ENCODE measurements around the gene DCBLD2. TPM values are rescaled to one million over a fixed set of nuclear protein-coding genes. Genes with fewer than 3 reads are reported as not detected.

DCBLD2 gene
- total and polyA plus RNA-seq, 9 of the 15 experiments (the other 6 are each of a cell fraction or from before 2014, with no cell fraction given) = 2.7 to 14.6 (median 7.4) TPM

DNA sequence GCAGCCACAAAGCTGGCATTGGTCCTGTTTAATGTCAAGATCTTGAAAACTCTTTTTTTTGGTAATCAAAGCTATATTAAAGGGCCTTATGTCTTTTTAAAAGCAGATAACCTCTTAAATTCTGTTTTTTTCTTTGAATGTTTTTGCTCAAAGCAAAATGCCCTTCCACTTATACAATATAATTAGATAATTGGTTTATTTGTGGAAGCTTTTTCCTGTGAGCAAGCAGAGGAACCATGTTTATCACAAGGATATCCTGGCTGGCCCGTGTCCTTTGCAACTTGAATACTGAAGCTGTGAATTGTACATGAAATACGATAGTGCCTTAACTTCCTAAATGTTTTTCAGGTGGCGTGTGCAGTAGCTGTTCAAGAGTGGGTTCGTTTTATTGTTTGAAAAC lies 135.8 kb downstream of the DCBLD2 start:
- in situ Hi-C loops (cut with MboI) (no loop called here), intact Hi-C loops (cut with micrococcal nuclease) (no loop called here)
- ATAC-seq = no peak
- Histone ChIP-seq H3K9me1 (ENCODE audit: control insufficient read depth, insufficient read depth, low read length) (no peaks in the 10 kb centered on the region), H3K9me3 (replicated peaks; ENCODE audit: control insufficient read depth, insufficient read depth, low read depth, low read length) (no peaks in the 10 kb centered on the region), H3K4me1 (replicated peaks in 1 of 2; ENCODE audit: control insufficient read depth in 2 of 2, insufficient read depth in 2 of 2, low read length in 2 of 2) (no peaks in the 10 kb centered on the region), H3K79me2 (ENCODE audit: control insufficient read depth, insufficient read depth, low read length) (no peaks in the 10 kb centered on the region), H3K27ac (ENCODE audit: extremely low read depth, low read depth, low read length) (no peak overlapping the region), H3K9ac (ENCODE audit: insufficient read depth in 1 of 2, low read depth in 2 of 2, low read length in 2 of 2) (no peak overlapping the region), H3K4me3 (no peak overlapping the region), H3K36me3 (ENCODE audit: control insufficient read depth, insufficient read depth, low read length) (no peaks in the 10 kb centered on the region), H3K4me2 (ENCODE audit: insufficient read depth, low read length) (no peak overlapping the region), H3K27me3 (ENCODE audit: control insufficient read depth in 2 of 2, insufficient read depth in 2 of 2, low read length in 2 of 2) (no peaks in the 10 kb centered on the region), H2AFZ (ENCODE audit: low read depth, low read length) (no peak overlapping the region), H4K20me1 (replicated peaks; ENCODE audit: control insufficient read depth, insufficient read depth, low read length) (no peaks in the 10 kb centered on the region)
- no peak for TF ChIP-seq CBX8 (IDR thresholded peaks at IDR 0.05; ENCODE audit: borderline replicate concordance, extremely low read depth, low read depth, low read length, poor library complexity, severe bottlenecking)
- no peak for TF ChIP-seq GTF2F1 (IDR thresholded peaks at IDR 0.05; ENCODE audit: low read depth, low read length)
- POLR2A ChIA-PET = no interaction called here
- CTCF ChIA-PET (ENCODE audit: low intra/inter-chr PET ratio) = no interaction called here
- DNase-seq (ENCODE audit: extremely low read depth in 1 of 4, low spot score in 3 of 4) = no peak
- no TSS peak for BruUV-seq (replicated peaks)
- WGBS (ENCODE audit: insufficient coverage, low coverage, missing lambda C conversion rate) = 5% methylated on average over 4 of the region's 4 CpGs
- no peak for FAIRE-seq

DNA sequence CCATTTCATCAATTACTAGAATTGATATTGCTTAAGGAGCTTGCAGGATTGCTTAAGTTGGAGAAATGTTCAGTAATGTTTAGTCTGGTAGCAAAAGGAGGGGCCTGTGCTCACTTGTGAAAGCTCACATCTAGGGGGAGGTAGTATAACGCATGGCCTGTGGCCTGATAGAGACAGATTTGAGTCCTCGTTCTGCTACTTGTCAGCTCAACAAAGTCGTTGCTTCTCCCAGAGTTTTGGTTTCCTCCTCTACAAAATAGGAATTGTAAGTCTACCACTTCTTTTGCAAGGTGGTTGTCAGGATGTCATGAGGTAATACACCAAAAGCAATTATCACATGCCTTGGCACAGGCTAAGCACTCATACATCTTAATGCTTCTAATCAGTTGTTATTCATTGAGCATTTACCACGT lies 137.0 kb downstream of the DCBLD2 start:
- intact Hi-C loops (cut with micrococcal nuclease) (no loop called here), in situ Hi-C loops (cut with MboI) (no loop called here)
- CTCF ChIA-PET (ENCODE audit: low intra/inter-chr PET ratio) = no interaction called here
- Histone ChIP-seq H3K4me3 (no peak overlapping the region), H3K36me3 (ENCODE audit: control insufficient read depth, insufficient read depth, low read length) (no peaks in the 10 kb centered on the region), H3K4me2 (ENCODE audit: insufficient read depth, low read length) (no peak overlapping the region), H3K27me3 (ENCODE audit: control insufficient read depth in 2 of 2, insufficient read depth in 2 of 2, low read length in 2 of 2) (no peaks in the 10 kb centered on the region), H3K4me1 (replicated peaks in 1 of 2; ENCODE audit: control insufficient read depth in 2 of 2, insufficient read depth in 2 of 2, low read length in 2 of 2) (no peaks in the 10 kb centered on the region), H2AFZ (ENCODE audit: low read depth, low read length) (no peak overlapping the region), H3K79me2 (ENCODE audit: control insufficient read depth, insufficient read depth, low read length) (no peaks in the 10 kb centered on the region), H3K9ac (ENCODE audit: insufficient read depth in 1 of 2, low read depth in 2 of 2, low read length in 2 of 2) (no peak overlapping the region), H3K9me3 (replicated peaks; ENCODE audit: control insufficient read depth, insufficient read depth, low read depth, low read length) (no peaks in the 10 kb centered on the region), H3K27ac (ENCODE audit: extremely low read depth, low read depth, low read length) (no peak overlapping the region), H3K9me1 (ENCODE audit: control insufficient read depth, insufficient read depth, low read length) (no peaks in the 10 kb centered on the region), H4K20me1 (replicated peaks; ENCODE audit: control insufficient read depth, insufficient read depth, low read length) (no peaks in the 10 kb centered on the region)
- POLR2A ChIA-PET = no interaction called here
- no TSS peak for BruUV-seq (replicated peaks)
- ATAC-seq (no peak), FAIRE-seq (no peak), DNase-seq (ENCODE audit: extremely low read depth in 1 of 4, low spot score in 3 of 4) (no peak)
- WGBS (ENCODE audit: insufficient coverage, low coverage, missing lambda C conversion rate) = 8% methylated on average over 3 of the region's 4 CpGs
- no peak for TF ChIP-seq SPI1 (IDR thresholded peaks at IDR 0.05; ENCODE audit: borderline replicate concordance, low read depth, low read length)
- TF ChIP-seq NFYB (IDR thresholded peaks at IDR 0.05; ENCODE audit: extremely low read depth, insufficient read length) = no peak
- no peak for TF ChIP-seq FOS (IDR thresholded peaks at IDR 0.05; ENCODE audit: extremely low read depth, insufficient read length)
- no peak for TF ChIP-seq DPF2 (IDR thresholded peaks at IDR 0.05)
- TF ChIP-seq ZBTB7A (IDR thresholded peaks at IDR 0.05; ENCODE audit: borderline replicate concordance, control insufficient read depth, low read depth, low read length) = no peak
- no peak for TF ChIP-seq HDAC3 (IDR thresholded peaks at IDR 0.05; ENCODE audit: borderline replicate concordance, partially characterized antibody)
- no peak for TF ChIP-seq PHB2 (IDR thresholded peaks at IDR 0.05; ENCODE audit: low read depth)
- TF ChIP-seq GATAD2B (IDR thresholded peaks at IDR 0.05; ENCODE audit: borderline replicate concordance) = no peak
- no peak for TF ChIP-seq NONO (IDR thresholded peaks at IDR 0.05; ENCODE audit: low read depth in 2 of 2, low read length in 1 of 2)
- no peak for TF ChIP-seq SMARCC2 (IDR thresholded peaks at IDR 0.05; ENCODE audit: low read depth)
- TF ChIP-seq, protein P1, sequence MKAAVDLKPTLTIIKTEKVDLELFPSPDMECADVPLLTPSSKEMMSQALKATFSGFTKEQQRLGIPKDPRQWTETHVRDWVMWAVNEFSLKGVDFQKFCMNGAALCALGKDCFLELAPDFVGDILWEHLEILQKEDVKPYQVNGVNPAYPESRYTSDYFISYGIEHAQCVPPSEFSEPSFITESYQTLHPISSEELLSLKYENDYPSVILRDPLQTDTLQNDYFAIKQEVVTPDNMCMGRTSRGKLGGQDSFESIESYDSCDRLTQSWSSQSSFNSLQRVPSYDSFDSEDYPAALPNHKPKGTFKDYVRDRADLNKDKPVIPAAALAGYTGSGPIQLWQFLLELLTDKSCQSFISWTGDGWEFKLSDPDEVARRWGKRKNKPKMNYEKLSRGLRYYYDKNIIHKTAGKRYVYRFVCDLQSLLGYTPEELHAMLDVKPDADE (conservative IDR thresholded peaks at IDR 0.05; ENCODE audit: control insufficient read depth, low read depth, low read length) = no peak
- no peak for TF ChIP-seq MTF1 (CRISPR knock-in tag; IDR thresholded peaks at IDR 0.05; ENCODE audit: borderline replicate concordance)
- no peak for TF ChIP-seq ZNF277 (CRISPR knock-in tag; IDR thresholded peaks at IDR 0.05; ENCODE audit: borderline replicate concordance)
